B cell (primary cell): ENCODE measurements around the gene MAPKBP1. TPM values are rescaled to one million over a fixed set of nuclear protein-coding genes. Genes with fewer than 3 reads are reported as not detected.

Experiments used
- ATAC-seq: fragments of 200-7000 bp; cut with Tn5 transposase; one replicate; pipeline ENCODE4 v1.10.0; 2021; ENCODE audit warnings: low read depth, mild to moderate bottlenecking, moderate number of reproducible peaks, moderate library complexity
- CTCF ChIA-PET: fragments of 350-600 bp; sonication (Branson Sonifier 250); formaldehyde crosslinking; loops from one replicate; lab custom pipeline; 2021; ENCODE audit warnings: antibody characterized with exemption, inconsistent platforms; lab: Charles Lee
- POLR2A ChIA-PET: fragments of 350-600 bp; sonication (Branson Sonifier 250); formaldehyde crosslinking; loops from one replicate; lab custom pipeline; 2021; ENCODE audit warnings: antibody characterized with exemption; lab: Charles Lee
- DNase-seq: peaks from one replicate; pipeline ENCODE4 v3.0.0; 2013
- H2AFZ ChIP-seq: 2 replicates; pipeline ENCODE4 v1.6.1; 2012; ENCODE audit warnings: mild to moderate bottlenecking, low read depth, low read length; ENCODE audit not compliant: insufficient read depth, poor library complexity, severe bottlenecking
- H3K27ac ChIP-seq, 2 donors: 1 replicate in 1 of 2; 2 replicates in 1 of 2; pipeline ENCODE4 v1.5.1; 2012 to 2013; ENCODE audit warnings: low read length in 2 of 2, mild to moderate bottlenecking in 2 of 2, moderate library complexity in 1 of 2
- H3K27me3 ChIP-seq, 4 experiments: fragments of 200-600 bp in 1 of 4; sonication (generic) in 1 of 4; replicated peaks in 1 of 4; 1 replicate in 2 of 4; 2 replicates in 2 of 4; pipeline versions ENCODE4 v1.6.1 to v1.7.0; 2013 to 2016; ENCODE audit warnings: low read length in 3 of 4, mild to moderate bottlenecking in 2 of 4, mixed read lengths in 1 of 4, moderate library complexity in 1 of 4; ENCODE audit not compliant: insufficient read depth in 4 of 4, control insufficient read depth in 3 of 4; ENCODE audit errors: control extremely low read depth in 1 of 4
- H3K36me3 ChIP-seq, 2 experiments: replicated peaks in 1 of 2; 1 replicate in 1 of 2; 2 replicates in 1 of 2; pipeline versions ENCODE4 v1.6.1 to v1.7.1; 2013; ENCODE audit warnings: low read length in 1 of 2; ENCODE audit not compliant: insufficient read depth in 2 of 2, control insufficient read depth in 1 of 2; ENCODE audit errors: control extremely low read depth in 1 of 2, extremely low read depth in 1 of 2
- H3K4me1 ChIP-seq, 2 donors: fragments of 200-600 bp in 1 of 2; sonication (generic) in 1 of 2; 1 replicate in 1 of 2; 2 replicates in 1 of 2; pipeline versions ENCODE4 v1.5.1 to v1.6.1; 2013 to 2017; ENCODE audit warnings: low read length in 2 of 2; ENCODE audit not compliant: control insufficient read depth in 2 of 2, insufficient read depth in 2 of 2
- H3K4me2 ChIP-seq: replicated peaks from 2 replicates; pipeline ENCODE3; 2012; ENCODE audit warnings: mild to moderate bottlenecking, low read depth, low read length; ENCODE audit not compliant: poor library complexity, severe bottlenecking
- H3K4me3 ChIP-seq, 5 experiments: fragments of 200-600 bp in 1 of 5; sonication (generic) in 1 of 5; 1 replicate in 3 of 5; 2 replicates in 2 of 5; pipeline versions ENCODE4 v1.5.1 to v1.7.0; 2011 to 2016; ENCODE audit warnings: low read length in 4 of 5, mild to moderate bottlenecking in 4 of 5, low read depth in 2 of 5, control low read depth in 1 of 5, moderate library complexity in 1 of 5; ENCODE audit not compliant: insufficient read depth in 1 of 5; ENCODE audit errors: control extremely low read depth in 1 of 5, extremely low read depth in 1 of 5
- H3K79me2 ChIP-seq: fragments of 200-600 bp; sonication (generic); one replicate; pipeline ENCODE4 v1.6.0; 2016; ENCODE audit warnings: low read length; ENCODE audit not compliant: control insufficient read depth, insufficient read depth
- H3K9ac ChIP-seq: fragments of 200-600 bp; sonication (generic); 2 replicates; pipeline ENCODE4 v1.6.1; 2017; ENCODE audit warnings: mild to moderate bottlenecking, low read length, moderate library complexity
- H3K9me3 ChIP-seq, 3 donors: one replicate each; pipeline versions ENCODE4 v1.6.1 to v1.7.1; 2013; ENCODE audit warnings: low read length in 2 of 3; ENCODE audit not compliant: control insufficient read depth in 2 of 3, insufficient read depth in 1 of 3; ENCODE audit errors: control extremely low read depth in 1 of 3
- H4K20me1 ChIP-seq: 2 replicates; pipeline ENCODE4 v1.6.0; 2012; ENCODE audit warnings: mild to moderate bottlenecking, low read length; ENCODE audit not compliant: insufficient read depth, control insufficient read depth, poor library complexity, severe bottlenecking
- H3K27ac Mint-ChIP-seq: one replicate; pipeline ENCODE4 v1.8.0; 2021; ENCODE audit warnings: mixed read lengths
- H3K27me3 Mint-ChIP-seq: one replicate; pipeline ENCODE4 v1.8.0; 2021; ENCODE audit warnings: mixed read lengths
- H3K4me1 Mint-ChIP-seq: one replicate; pipeline ENCODE4 v1.8.0; 2021; ENCODE audit warnings: mixed read lengths
- H3K4me3 Mint-ChIP-seq: one replicate; pipeline ENCODE4 v1.8.0; 2021; ENCODE audit warnings: mixed read lengths
- H3K9me3 Mint-ChIP-seq: one replicate; pipeline ENCODE4 v1.8.0; 2022; ENCODE audit warnings: mixed read lengths; ENCODE audit not compliant: insufficient read depth
- EZH2 ChIP-seq: IDR thresholded peaks from 2 replicates; pipeline ENCODE4 v1.6.1; 2012; ENCODE audit warnings: borderline replicate concordance, low read depth, mild to moderate bottlenecking, moderate library complexity, low read length; ENCODE audit not compliant: insufficient read depth, poor library complexity, severe bottlenecking
- WGBS: methylation state at CpG from one replicate; pipeline ENCODE4 v1.1.5; 2013; ENCODE audit warnings: missing lambda C conversion rate; ENCODE audit not compliant: insufficient coverage; 5-methylcytosine and 5-hydroxymethylcytosine counted together
- intact Hi-C: fragments of 100-400 bp; cut with micrococcal nuclease; formaldehyde crosslinking; loops from one replicate; pipeline ENCODE4 v1.10.0; 2022
- polyA plus RNA-seq: library from polyadenylated mRNA; depleted of rRNA; stranded (reverse); fragments of >200 nt; gene quantifications from 2 replicates; pipeline ENCODE4 v1.2.3, GENCODE V29; 2012
- total RNA-seq, 2 donors: library from RNA; stranded (reverse); fragments of 120-200 nt in 1 of 2; gene quantifications; 1 replicate in 1 of 2; 2 replicates in 1 of 2; pipeline versions ENCODE4 v1.2.3 to v1.2.4, GENCODE V29; 2013 to 2022
- TF ChIP-seq, protein P1 (sequence below): fragments of 200-600 bp; IDR thresholded peaks from one replicate; pipeline ENCODE4 v1.8.0; 2022; ENCODE audit warnings: antibody characterized with exemption, mild to moderate bottlenecking

Gene MAPKBP1
- total and polyA plus RNA-seq, 2 donors (not counting 1 experiment from before 2014, with no cell fraction given): 14.1 to 59.2 TPM

DNA sequence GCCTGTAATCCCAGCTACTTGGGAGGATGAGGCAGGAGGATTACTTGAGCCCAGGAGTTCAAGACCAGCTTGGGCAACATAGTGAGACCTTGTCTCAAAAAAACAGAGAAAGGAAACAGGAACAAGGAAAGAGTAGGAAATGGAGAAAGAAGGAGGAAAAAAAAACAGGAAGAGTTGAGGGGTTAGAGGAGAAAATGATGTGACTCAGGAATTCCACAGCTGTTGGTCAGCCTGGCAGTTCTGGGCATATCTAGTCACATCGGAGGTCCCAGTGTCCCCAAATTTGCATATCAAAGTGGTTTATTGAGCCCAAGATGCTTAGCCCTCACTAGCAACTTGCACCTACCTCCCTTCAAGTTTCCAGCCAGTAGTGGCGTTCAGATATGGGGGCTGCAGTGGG is 34.8 kb downstream of the MAPKBP1 start:
- H3K4me3 ChIP-seq: no peak overlapping the region
- POLR2A ChIA-PET: interaction anchor here (0.9 kb wide), 1 partner anchor 36 kb away, joined by 3 read pairs; no protein-coding TSS in a partner anchor
- no peak overlapping the region for H3K4me2 ChIP-seq
- H3K4me1 ChIP-seq: peaks cover 5 to 20% of the 10 kb centered on the region in 2 donors
- H3K4me1 Mint-ChIP-seq: peaks cover 10% of the 10 kb centered on the region
- H3K4me3 Mint-ChIP-seq: no peak overlapping the region
- no peaks in the 10 kb centered on the region for H4K20me1 ChIP-seq
- no peak overlapping the region for H2AFZ ChIP-seq
- no peak overlapping the region for H3K27ac Mint-ChIP-seq
- TF ChIP-seq, protein P1, sequence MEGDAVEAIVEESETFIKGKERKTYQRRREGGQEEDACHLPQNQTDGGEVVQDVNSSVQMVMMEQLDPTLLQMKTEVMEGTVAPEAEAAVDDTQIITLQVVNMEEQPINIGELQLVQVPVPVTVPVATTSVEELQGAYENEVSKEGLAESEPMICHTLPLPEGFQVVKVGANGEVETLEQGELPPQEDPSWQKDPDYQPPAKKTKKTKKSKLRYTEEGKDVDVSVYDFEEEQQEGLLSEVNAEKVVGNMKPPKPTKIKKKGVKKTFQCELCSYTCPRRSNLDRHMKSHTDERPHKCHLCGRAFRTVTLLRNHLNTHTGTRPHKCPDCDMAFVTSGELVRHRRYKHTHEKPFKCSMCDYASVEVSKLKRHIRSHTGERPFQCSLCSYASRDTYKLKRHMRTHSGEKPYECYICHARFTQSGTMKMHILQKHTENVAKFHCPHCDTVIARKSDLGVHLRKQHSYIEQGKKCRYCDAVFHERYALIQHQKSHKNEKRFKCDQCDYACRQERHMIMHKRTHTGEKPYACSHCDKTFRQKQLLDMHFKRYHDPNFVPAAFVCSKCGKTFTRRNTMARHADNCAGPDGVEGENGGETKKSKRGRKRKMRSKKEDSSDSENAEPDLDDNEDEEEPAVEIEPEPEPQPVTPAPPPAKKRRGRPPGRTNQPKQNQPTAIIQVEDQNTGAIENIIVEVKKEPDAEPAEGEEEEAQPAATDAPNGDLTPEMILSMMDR: no peak
- TF ChIP-seq EZH2: no peak
- intact Hi-C loops: no loop called here
- no peak for ATAC-seq
- DNase-seq: no peak
- no peak overlapping the region for H3K9ac ChIP-seq
- no peak overlapping the region for H3K27ac ChIP-seq
- CTCF ChIA-PET: interaction anchor here (1.4 to 15.7 kb wide), 5 partner anchors 9 to 205 kb away, joined by 3 to 716 read pairs (median 46); partner anchors contain the start of gene MAPKBP1
- peaks cover 0 to 22% of the 10 kb centered on the region in 2 experiments for H3K36me3 ChIP-seq
- no peaks in the 10 kb centered on the region for H3K9me3 Mint-ChIP-seq
- H3K9me3 ChIP-seq: no peaks in the 10 kb centered on the region
- H3K79me2 ChIP-seq: no peaks in the 10 kb centered on the region
- H3K27me3 ChIP-seq: no peaks in the 10 kb centered on the region
- no peaks in the 10 kb centered on the region for H3K27me3 Mint-ChIP-seq
- 43% methylated on average over 1 of the region's 2 CpGs for WGBS

DNA sequence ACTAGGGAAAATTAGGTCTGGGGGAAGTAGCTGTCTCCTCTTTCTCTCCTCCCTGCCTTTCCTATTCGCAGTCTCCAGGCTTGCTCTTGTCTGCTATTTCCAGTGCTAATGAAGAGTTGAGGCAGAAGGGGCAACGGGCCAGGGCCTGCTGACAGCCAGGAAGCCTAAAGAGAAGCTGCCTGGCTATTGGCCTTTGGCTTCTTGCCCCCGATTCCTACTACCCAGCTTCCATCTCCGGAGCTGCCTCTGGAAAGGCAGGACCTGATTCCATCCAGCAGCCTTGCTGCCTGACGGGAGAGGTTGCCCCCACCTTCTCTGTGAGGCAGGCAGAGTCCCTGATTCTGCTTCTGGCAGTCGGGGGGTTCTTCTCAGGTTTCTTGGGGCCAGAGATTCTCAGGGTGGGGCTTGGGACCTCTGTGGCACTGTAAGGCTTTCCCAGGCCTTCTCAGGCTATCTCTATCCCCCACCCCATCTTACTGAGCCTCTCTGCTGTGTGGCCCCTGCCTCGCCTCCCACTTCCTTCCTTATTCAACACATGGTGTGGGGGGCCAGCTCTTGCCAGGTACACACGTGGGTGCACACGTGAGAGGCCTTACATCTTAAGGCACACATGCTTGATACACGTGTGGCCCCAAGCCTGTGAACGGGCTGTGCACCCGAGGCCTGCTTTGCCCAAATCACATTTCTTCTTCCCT is 35.4 kb downstream of the MAPKBP1 start:
- Histone ChIP-seq H3K9ac (no peak overlapping the region), H3K9me3 (no peaks in the 10 kb centered on the region), H3K36me3 (peaks cover 0 to 25% of the 10 kb centered on the region in 2 experiments), H3K4me3 (no peak overlapping the region), H2AFZ (no peak overlapping the region), H3K27me3 (no peaks in the 10 kb centered on the region), H3K4me2 (no peak overlapping the region), H4K20me1 (no peaks in the 10 kb centered on the region), H3K79me2 (no peaks in the 10 kb centered on the region), H3K4me1 (peaks cover 5 to 20% of the 10 kb centered on the region in 2 donors), H3K27ac (no peak overlapping the region)
- no peak overlapping the region for H3K4me3 Mint-ChIP-seq
- no peaks in the 10 kb centered on the region for H3K27me3 Mint-ChIP-seq
- 41% methylated on average over 8 of the region's 12 CpGs for WGBS
- POLR2A ChIA-PET: interaction anchor here (0.6 to 2.3 kb wide), 3 partner anchors 35 to 83 kb away, joined by 3 to 14 read pairs (median 6); partner anchors contain the start of gene MAPKBP1
- no peak overlapping the region for H3K27ac Mint-ChIP-seq
- H3K9me3 Mint-ChIP-seq: no peaks in the 10 kb centered on the region
- CTCF ChIA-PET: interaction anchor here (0.8 to 15.7 kb wide), 15 partner anchors 8 to 905 kb away, joined by 3 to 716 read pairs (median 16); partner anchors contain the start of gene MAPKBP1
- peaks cover 10% of the 10 kb centered on the region for H3K4me1 Mint-ChIP-seq
- no peak for ATAC-seq
- TF ChIP-seq, protein P1: no peak
- TF ChIP-seq EZH2: no peak
- intact Hi-C loops: loop anchor here (2.0 kb wide), 1 partner anchor 343 kb away; no protein-coding TSS in a partner anchor
- no peak for DNase-seq
